ENCODE data around the gene FAM168B.

FAM168B gene

DNA sequence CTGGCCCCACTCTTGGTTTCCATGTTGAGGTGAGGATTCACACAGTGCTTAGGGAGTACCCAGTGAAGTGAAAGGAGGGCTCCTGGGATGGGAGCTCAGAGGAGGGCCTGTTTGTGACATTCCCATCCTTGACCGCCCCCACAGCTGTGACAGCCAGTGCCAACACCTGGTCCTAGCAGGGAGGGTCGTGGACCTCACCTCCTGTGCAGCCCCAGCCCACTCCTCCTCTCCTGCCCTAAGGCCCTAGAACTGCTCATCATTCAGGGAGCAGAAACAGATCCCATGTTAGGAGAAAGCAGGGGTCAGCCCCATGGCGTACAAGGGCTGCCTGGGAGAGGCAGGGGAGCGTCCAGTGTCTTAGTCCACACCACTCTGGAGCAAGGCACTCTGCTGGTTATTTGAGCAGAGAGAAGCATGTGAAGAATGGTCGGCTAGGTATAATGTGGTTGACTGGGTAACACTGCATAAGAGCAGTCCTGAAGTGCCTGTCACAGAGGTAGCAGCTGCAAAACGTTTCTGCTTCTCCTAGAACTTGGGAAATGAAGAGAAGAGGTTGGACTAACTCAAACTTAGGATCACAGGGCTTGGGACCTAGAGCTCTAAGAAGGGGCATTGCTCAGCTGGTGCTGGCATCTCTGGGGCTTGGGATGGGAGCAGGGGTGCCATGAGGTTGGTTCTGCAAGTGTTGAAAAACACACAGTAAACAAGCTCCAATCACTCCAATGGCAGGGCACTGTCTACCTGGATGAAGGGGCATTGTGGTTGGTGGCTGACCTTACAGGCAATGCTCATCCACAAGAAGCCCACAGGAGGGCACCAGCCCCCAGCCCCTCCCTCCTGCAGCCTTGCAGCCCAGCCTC, 55.6 kb downstream of the FAM168B start:
- no peak overlapping the region for H3K27ac ChIP-seq
- TF ChIP-seq, protein P1, sequence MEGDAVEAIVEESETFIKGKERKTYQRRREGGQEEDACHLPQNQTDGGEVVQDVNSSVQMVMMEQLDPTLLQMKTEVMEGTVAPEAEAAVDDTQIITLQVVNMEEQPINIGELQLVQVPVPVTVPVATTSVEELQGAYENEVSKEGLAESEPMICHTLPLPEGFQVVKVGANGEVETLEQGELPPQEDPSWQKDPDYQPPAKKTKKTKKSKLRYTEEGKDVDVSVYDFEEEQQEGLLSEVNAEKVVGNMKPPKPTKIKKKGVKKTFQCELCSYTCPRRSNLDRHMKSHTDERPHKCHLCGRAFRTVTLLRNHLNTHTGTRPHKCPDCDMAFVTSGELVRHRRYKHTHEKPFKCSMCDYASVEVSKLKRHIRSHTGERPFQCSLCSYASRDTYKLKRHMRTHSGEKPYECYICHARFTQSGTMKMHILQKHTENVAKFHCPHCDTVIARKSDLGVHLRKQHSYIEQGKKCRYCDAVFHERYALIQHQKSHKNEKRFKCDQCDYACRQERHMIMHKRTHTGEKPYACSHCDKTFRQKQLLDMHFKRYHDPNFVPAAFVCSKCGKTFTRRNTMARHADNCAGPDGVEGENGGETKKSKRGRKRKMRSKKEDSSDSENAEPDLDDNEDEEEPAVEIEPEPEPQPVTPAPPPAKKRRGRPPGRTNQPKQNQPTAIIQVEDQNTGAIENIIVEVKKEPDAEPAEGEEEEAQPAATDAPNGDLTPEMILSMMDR (IDR thresholded peaks at IDR 0.05; ENCODE audit: low read depth, low read length, missing control alignments): no peak
- in situ Hi-C loops (cut with HindIII; ENCODE audit: low pct_ligation_motif_present, low sequenced_read_pairs): no loop called here
- DNase-seq: no peak
- H3K27me3 ChIP-seq (replicated peaks): peaks cover 33% of the 10 kb centered on the region
- no peaks in the 10 kb centered on the region for H3K36me3 ChIP-seq (replicated peaks)
- H3K4me3 ChIP-seq (ENCODE audit: low read depth, low read length): no peak overlapping the region

- DNase-seq: no peak
- in situ Hi-C loops (cut with HindIII; ENCODE audit: low pct_ligation_motif_present, low sequenced_read_pairs): no loop called here
- Histone ChIP-seq H3K4me3 (ENCODE audit: low read depth, low read length) (no peak overlapping the region), H3K27ac (no peak overlapping the region), H3K36me3 (replicated peaks) (no peaks in the 10 kb centered on the region), H3K27me3 (replicated peaks) (peaks cover 33% of the 10 kb centered on the region)
- TF ChIP-seq, protein P1 (IDR thresholded peaks at IDR 0.05; ENCODE audit: low read depth, low read length, missing control alignments): no peak
Observed at GRCh38 chr2:131036696-131037397, 56.4 kb downstream of the FAM168B start.

DNA sequence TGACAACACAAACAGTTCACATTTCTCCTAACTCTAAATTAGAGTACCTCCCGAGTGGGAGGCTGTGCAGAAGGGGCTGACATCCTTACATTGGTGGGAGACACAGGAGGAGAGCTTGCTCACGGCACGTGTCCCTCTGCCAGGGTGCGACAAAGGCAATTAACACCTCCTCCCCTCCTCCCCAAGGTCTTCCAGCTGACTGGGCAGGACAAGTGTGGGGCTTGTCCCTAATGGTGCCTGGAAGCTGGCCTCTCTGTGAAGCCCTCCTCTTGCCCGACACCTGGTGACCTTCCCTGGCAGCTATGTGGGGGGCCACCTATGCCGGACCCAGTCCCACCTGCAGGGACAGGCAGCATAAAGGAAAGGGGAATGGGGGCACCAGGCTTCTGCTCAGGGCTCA, 57.0 kb downstream of the FAM168B start:
- no peaks in the 10 kb centered on the region for H3K36me3 ChIP-seq (replicated peaks)
- H3K27me3 ChIP-seq (replicated peaks): peaks cover 33% of the 10 kb centered on the region
- no peak overlapping the region for H3K4me3 ChIP-seq (ENCODE audit: low read depth, low read length)
- in situ Hi-C loops (cut with HindIII; ENCODE audit: low pct_ligation_motif_present, low sequenced_read_pairs): no loop called here
- TF ChIP-seq, protein P1 (IDR thresholded peaks at IDR 0.05; ENCODE audit: low read depth, low read length, missing control alignments): no peak
- DNase-seq: no peak
- H3K27ac ChIP-seq: no peak overlapping the region

DNA sequence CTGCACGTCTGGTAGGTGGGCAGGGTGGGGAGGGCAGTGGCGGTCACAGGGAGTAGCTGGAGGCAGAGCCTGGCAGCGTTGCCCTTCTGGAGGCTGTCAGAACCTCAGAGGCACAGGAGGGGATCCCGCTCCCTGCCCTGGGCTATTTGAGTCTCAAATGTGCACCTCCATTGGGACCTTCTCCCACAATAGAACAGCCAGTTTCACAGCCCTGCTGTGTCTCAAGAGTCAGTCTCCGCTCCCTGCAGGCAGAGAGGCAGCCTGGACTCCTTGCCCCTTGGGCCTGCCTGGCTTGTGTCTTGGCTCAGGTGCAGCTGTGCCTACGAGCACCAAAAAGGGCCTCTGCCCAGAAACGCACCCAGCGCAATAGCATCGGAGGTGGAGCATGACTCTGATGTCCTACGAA, 57.4 kb downstream of the FAM168B start:
- TF ChIP-seq, protein P1 (IDR thresholded peaks at IDR 0.05; ENCODE audit: low read depth, low read length, missing control alignments): no peak
- Histone ChIP-seq H3K36me3 (replicated peaks) (no peaks in the 10 kb centered on the region), H3K4me3 (ENCODE audit: low read depth, low read length) (no peak overlapping the region), H3K27ac (no peak overlapping the region), H3K27me3 (replicated peaks) (peaks cover 33% of the 10 kb centered on the region)
- in situ Hi-C loops (cut with HindIII; ENCODE audit: low pct_ligation_motif_present, low sequenced_read_pairs): no loop called here
- DNase-seq: no peak

DNA sequence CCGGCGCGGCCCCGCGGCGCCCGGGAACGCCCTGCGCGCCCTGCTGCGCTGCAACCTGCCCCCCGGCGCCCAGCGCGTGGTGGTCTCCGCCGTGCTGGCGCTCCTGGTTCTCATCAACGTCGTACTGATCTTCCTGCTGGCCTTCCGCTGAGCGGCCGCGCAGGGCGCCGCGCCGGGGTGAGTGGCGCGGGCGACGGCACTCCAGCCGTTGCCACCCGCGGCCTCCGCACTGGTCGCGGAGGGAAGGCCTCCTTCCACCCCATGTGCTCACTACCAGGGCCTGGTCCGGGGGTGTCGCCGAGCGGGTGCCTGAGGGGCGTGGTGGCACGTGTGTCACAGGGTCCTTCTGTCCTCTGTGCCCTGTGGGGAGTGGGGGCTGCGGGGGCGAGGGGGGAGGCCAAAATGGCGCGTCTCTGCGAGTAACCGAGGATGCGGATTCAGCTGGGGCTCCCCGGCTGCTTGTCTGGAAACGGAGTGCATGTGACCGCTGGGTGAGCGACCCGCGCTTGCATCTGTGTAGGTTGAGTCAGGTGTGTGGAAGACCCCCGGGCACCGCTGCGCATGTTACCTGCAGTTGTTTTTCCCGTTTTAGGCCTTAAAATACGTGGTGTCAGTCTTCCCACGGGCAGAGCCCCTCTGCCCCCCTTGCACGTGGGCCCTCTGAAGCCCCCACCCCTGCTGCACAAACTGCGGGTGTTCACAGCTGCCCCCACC, 58.0 kb downstream of the FAM168B start:
- Histone ChIP-seq H3K4me3 (ENCODE audit: low read depth, low read length) (peak overlapping the region; percentile 39), H3K27ac (no peak overlapping the region), H3K36me3 (replicated peaks) (no peaks in the 10 kb centered on the region), H3K27me3 (replicated peaks) (peaks cover 33% of the 10 kb centered on the region)
- TF ChIP-seq, protein P1 (IDR thresholded peaks at IDR 0.05; ENCODE audit: low read depth, low read length, missing control alignments): no peak
- in situ Hi-C loops (cut with HindIII; ENCODE audit: low pct_ligation_motif_present, low sequenced_read_pairs): no loop called here
- DNase-seq: no peak
